GM12801 (cell line): ENCODE measurements around the gene SHC3.

Experiments
- CTCF ChIP-seq: IDR thresholded peaks from one replicate; pipeline ENCODE4 v1.5.1; 2011; ENCODE audit warnings: control low read depth; ENCODE audit not compliant: insufficient read length; ENCODE audit errors: extremely low read depth

Gene SHC3

GRCh38 chr9:88998911-88999310 is 179.7 kb downstream of the SHC3 start:
- TF ChIP-seq CTCF = no peak

DNA sequence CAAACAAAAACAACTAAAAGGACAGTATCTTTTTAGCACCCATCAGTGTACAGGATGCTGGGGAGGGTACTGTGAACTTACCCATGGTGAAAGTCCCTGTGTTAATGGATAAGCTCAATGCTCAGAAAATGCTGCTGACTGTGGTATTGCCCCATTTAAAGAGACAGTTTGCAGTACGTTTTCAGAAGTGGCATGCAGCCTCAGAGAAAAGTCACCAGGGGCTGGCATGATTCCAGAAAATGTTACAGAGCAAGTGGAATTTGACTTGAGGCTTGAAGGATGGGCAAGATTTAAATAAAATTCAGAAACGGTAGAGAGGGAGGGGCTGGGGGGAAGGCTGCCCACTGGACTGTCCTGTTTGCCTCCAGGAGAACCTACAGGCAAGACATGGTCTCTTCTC is 180.1 kb downstream of the SHC3 start:
- TF ChIP-seq CTCF = no peak

DNA sequence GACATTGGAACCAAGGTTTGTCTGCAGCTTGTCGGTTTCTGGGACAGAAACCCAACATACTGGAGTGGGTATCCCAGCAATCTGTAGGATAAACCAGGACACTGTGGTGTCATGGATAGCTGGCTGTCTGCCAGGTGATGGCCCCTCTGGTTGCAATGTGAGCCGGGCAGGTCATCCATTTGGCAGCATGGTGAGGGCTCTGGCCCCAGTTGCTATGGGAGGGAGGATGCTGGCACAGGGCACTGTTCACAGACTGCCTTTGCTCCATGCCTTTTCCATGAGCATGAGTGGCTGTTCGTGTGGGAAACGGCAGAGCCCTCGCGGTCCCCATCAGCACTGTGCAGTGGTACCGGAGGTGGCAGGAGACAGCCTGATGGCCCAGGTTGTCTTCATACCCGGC is 181.0 kb downstream of the SHC3 start:
- TF ChIP-seq CTCF = no peak

DNA sequence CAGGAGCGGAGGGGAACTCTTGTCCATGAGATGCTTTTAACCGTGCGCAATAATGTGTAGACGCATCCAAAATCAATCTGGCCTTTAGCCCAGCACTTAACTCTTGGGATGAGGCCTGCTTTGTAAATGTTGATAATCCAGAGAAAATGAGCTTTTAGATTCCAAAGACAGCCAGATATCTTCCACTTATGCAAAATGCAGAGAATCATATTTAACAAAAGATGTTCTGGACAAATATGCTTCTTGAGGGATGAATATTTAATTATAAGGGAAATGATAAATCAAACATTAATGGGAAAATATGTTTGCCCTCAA is 181.7 kb downstream of the SHC3 start:
- no peak for TF ChIP-seq CTCF

GRCh38 chr9:88996046-88996920 is 182.3 kb downstream of the SHC3 start:
- no peak for TF ChIP-seq CTCF

DNA sequence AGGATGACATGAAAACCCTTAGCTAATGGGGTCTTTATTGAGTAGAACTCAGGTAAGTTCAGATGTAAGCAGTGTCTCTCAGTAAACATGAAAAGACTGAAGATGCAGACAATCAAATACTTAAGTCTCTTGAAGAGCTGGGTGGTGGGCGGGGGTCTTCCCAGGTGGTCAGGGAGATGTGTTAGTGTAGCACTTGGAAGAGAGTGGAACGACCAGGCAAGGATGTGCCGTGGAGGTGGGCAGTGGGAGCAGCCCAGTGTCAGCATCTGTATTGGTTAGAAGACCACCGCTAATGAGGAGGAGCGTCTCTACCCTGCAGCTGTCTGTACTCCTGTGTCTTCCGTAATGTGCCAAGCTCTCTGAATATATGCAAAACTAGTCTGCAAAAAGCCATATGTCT is 183.0 kb downstream of the SHC3 start:
- no peak for TF ChIP-seq CTCF

DNA sequence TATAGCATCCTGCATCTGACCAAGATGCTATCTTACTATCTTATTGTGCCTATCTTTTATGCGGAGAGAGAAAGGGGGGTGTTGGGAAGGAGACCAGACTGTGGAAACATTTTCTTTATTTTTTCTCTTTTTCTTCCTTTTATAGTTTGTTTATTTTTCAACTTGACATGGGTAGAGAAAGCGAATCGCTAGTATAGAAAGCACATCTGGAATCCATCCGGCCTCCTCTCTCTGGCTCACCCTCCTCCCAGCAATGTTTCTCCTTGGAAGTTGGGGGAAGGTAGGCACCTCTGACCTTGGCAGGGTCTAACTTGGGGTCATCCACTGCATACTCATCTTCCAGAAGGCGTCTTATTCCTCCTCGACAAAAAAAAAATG is 183.4 kb downstream of the SHC3 start:
- no peak for TF ChIP-seq CTCF
